ENCODE data around the gene ZMIZ2.
"Not testable (repeated sequence)": the region's sequence is repeated elsewhere in the genome, so short reads cannot be mapped to it uniquely, and the experiment has no call there.

The ZMIZ2 gene

DNA sequence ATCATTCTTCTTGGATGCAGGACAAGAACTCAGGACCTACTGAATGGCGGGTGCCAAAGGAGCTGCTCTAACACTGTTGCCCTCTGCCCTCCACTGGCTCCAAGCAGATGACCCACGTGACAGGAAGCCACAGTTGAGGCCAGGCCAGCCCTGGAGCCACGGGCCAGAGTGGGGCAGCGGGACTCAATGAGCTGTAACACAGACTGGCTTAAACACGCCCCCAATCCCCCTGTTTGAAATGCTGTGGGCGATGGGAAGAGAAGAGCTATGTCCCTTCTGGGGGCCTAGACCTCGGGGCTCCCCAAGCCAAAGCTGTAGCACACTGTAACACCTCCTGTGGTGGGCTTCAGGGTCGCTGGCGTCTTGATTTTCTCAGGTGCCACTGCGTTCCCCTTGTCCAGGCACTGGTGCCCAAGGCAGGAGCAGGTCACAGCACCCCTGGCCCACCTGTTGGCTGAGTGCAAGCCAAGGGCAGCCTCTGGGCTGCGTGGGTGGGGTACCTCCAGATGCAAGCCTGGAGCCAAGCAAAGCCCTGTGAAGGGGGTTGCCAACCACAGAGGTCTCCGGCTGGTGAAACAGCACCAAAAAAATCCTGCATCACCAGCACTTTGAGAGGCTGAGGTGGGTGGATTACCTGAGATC is 18.6 kb upstream of the ZMIZ2 start:
- DNase-seq: no peak

DNA sequence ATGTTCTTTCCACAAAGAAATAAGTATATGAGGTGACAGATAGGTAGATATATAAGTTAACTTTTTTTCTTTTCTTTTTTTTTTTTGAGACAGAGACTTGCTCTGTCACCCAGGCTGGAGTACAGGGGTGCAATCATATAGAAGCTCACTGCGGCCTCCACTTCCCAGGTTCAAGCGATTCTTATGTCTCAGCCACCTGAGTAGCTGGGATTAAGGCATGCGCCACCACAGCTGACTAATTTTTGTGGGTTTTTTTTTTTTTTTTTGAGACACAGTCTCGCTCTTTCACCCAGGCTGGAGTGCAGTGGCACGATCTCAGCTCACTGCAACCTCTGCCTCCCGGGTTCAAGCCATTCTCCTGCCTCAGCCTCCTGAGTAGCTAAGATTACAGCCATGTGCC is 15.7 kb upstream of the ZMIZ2 start:
- DNase-seq: not testable (repeated sequence)

- DNase-seq: no peak
Measured at GRCh38 chr7:44733708-44734481, 14.8 kb upstream of the ZMIZ2 start.

DNA sequence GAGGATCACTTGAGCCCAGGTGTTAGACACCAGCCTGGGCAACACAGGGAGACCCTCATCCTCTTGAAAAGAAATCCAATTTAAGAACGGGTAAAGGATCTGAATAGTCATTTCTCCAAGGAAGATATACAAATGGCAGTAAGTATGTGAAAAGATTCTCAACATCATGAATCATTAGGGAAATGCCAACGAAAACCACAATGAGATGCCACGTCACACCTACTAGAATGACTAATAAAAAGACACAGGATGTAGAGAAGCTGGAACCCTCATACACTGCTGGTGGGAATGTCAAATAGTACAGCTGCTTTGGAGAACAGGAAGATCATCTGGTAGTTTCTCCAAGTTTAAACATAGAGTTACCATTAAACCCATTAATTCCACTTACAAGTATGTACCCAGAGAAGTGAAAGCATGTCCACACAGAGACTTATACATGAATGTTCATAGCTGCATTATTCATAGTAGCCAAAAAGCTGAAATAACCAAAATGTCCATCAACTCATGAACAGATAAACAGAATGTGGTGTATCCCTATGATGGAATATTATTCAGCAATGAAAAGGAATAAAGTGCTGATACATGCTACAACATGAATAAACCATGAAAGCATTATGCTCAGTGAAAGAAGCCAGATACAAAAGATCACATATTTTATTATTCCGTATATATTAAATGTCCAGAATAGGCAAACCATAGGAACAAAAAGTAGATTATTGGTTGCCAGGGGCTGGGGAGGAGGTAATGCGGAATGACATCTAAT is 13.1 kb upstream of the ZMIZ2 start:
- peak; percentile 96 for DNase-seq

GRCh38 chr7:44736896-44737295 is 11.8 kb upstream of the ZMIZ2 start:
- no peak for DNase-seq

GRCh38 chr7:44738051-44738723 is 10.5 kb upstream of the ZMIZ2 start:
- peak; percentile 81 for DNase-seq

GRCh38 chr7:44738876-44739665 is 9.6 kb upstream of the ZMIZ2 start:
- DNase-seq: no peak

GRCh38 chr7:44740055-44740454 is 8.6 kb upstream of the ZMIZ2 start:
- DNase-seq: no peak

DNA sequence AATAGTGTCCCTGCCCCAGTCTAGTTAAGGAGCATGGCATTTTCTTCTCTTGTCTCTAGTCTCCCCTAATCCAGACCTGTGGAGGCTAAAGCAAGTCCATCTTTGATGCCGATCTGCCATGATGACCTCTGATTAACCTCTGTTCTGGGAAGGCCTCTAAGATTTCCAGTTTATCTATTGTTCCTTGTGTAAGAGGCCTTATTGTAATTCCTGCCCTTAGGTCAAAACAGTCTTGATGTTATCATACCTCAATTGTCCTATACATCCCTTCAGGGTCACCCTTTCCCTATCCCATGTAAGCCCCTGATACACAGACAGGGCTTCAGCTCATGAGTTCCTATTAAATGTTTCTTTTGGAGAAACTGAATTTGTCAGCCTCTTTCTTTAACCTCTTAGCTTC is 4.9 kb upstream of the ZMIZ2 start:
- DNase-seq: no peak

DNA sequence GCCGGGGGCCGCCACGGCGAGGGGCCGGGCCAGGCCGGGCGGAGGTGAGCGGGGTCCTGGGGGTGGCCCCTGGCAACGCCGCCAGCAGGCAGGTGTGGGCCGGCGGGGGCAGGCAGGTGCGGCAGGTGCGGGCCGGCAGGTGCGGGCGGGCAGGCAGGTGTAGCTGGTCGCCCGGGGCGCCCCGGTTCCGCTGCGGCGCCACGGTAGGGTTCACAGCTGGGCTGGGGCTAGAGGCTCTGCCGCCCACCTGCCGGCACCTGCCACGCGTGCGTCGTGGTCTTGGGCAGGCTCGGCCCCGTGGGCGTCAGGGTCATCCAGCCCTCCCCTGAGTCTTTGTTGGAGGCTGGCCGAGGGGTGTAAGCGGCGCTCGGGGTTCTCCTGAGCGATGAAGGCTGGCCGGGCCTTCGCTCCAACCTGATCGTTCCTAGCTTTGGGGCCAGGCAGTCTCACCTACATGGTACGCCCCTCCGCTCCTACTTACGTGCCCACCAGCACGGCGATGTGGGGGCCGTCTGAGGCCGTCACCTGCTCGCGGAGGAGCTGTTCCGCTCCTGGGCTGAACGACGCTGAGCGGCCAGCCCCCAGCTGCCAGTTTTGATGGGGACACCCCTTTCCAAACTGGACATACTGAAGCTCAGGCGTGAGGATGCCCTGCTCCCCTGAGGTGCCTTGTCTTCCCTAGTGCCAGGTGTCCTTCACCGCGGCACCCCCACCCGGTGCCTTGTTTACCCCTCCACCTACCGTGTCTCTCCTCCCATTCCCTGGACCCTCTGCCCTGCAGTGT is 493 bp downstream of the ZMIZ2 start:
- DNase-seq: no peak

DNA sequence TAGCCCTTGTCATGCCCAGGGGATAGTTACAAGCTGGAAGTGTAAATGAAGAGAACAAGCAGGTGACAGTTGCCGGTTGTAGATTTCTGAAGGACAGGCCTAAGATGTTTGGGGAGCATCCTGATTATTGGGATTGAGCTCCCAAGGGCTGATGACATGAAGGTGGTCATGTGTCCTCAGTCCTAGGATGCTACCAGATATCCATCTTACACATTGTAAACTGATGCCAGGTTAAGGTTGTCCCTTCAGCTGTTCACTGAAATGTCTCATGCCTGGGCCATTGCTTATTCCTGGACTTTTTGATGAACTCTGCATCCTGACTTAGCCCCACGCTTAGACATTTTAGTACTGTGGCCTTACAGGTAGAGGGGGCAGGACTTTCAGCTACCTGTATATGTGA is 1.3 kb downstream of the ZMIZ2 start:
- DNase-seq: no peak

DNA sequence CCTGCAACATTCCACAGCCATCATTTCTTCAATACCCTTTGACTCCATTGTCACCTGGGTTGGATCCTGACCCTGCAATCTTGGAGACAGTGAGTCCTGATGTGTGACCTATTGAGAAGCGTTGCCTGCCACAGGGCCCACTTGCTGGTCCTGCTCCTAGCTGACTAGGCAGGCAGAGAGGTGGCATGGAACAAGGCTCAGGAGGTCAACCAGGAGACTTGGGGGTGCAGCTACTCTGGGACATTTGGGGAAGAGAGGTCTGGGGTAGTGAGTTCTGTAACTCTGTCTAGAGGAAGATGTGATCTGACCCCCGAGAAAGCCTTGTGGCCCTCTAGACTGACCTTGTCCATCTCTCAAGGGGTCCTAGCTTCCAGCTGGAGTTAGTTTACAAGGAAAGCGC is 1.8 kb downstream of the ZMIZ2 start:
- no peak for DNase-seq

DNA sequence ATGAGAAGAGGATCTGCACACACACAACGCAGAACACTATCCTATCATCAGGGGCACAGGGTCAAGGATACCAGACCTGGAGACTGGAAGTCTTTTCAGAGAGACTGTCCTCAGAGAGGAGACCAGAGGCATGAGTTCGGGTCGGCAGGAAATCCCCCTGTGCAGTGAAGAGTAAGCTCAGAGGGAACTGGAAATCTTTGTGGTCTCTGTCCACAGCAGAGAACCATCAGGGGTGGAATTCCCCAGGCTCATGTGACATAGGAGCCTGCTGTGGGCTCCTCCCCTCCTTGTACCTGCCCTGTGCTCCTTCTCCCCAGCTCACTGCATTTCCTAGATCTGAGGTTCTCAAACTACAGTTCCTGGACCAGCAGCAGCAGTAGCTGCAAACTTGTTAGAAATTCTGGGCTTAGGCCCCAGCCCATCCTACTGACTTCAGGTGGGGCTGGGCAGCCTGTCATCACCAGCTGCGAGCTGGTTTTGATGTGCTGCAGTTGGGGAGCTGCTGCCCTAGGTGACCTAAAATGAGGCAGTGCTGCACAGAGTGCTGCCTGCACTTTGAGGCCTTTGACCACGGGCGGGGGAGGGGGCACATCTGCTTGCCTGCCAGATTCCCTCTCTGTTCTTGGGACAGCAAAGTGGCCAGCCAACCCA is 2.4 kb downstream of the ZMIZ2 start:
- peak; percentile 82 for DNase-seq

DNA sequence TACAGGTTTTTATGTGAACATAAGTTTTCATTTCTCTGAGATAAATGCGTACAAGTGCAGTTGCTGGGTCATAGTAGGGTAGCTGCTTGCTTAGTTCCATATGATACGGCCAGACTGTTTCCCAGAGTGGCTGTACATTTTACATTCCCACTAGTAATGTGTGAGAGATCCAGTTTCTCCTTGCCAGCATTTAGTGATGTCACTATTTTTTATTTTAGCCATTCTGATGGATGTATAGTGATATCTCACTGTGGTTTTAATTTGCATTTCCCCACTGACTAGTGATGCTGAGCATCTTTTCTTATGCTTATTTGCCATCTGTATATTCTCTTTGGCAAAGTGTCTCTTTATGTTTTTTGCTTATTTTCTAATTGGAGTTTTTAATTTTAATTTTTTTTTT is 4.2 kb downstream of the ZMIZ2 start:
- DNase-seq: no peak

DNA sequence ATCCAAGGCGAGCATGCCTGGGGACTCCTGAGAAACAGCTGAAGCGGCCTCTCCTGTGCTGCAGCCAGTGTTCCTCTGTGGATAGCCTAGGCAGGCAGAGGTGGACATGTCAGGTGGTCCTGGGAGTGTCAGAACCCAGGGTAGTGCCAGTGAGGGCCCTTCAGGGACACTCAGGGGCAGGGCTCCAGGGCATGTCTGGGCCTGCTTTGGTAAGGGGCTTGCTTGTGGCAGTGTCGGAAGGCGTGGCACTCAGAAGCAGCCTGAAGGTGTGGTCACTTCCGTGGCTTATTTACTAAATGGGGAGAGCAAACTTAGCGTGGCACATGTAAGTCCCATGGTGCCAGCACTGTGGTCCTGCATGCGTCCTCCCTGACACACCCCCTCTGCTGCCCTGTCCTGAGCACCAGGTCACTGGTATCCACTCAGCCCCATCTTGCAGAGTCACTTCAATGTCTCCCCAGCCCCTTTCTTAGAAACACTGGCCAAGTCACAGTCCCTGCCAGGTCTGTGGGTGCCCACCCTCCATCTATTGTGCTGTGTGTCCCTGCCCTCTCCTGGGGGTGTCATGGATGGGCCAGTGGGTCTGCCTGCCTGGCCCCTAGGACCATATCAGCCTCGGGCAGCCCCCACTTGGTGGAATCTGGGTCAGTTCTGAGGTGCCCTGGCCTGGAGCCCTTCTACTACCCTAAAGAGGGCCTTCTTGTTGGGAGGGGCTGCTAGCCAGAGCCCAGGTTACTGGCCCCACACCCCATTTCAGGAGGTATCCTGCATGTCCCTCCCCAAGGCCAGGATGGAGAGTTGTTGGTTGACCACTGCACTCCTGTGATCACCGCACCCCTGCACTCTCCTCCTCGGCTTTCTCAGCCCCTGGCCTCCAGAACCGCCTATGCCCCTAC is 6.4 kb downstream of the ZMIZ2 start:
- no peak for DNase-seq

DNA sequence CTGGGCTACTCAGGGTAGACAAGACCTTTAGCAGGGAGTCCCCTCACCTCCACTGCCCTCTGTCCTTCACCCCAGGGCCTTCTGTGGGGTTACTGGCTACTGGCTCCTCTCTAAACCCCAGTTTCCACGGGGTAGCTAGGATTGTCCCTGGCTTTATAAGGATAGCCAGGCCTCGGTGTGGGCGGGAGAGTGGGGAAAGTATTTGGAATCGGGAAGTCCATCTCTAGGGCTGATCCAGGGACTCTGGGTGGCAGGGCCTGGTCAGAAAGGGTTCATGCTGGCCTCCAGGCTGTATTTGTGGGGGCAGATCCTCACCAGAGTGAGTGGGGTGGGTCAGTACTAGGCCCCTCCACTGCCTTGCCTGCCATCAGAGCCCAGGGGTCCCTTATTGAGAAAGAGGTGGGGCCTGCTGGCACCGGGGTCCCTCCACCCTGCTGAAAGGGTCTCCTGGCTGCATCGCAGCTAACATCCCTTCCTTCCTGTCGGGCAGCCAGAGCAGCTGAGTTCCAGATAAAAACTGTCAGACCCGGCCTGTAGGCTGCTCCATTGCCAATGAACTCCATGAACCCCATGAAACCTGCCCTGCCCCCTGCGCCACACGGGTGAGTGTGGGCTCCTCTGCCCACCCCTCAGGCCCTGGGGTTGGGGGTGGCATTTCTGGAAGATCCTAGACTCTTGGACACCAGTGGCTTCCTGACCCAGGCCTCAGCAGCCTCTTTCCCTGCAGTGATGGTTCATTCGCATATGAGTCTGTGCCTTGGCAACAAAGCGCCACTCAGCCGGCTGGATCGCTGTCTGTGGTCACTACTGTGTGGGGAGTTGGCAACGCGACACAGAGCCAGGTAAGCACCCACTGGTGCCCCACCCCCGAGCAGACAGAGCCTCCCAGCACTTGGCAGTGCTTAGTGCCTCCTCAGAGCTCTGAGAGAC is 7.3 kb downstream of the ZMIZ2 start:
- DNase-seq: no peak

- no peak for DNase-seq
Measured at GRCh38 chr7:44756904-44757303, 8.3 kb downstream of the ZMIZ2 start.

- no peak for DNase-seq
Measured at GRCh38 chr7:44757311-44757710, 8.7 kb downstream of the ZMIZ2 start.

- DNase-seq: no peak
Measured at GRCh38 chr7:44757739-44758138, 9.1 kb downstream of the ZMIZ2 start.

Measured in inflammatory macrophage treated with lipopolysaccharide for 4 hours (primary cell).